HCT116 (cell line): Measurements from ENCODE around the gene NIT2. TPM values are rescaled to one million over a fixed set of nuclear protein-coding genes. Genes with fewer than 3 reads are reported as not detected.

Experiments used
- ATAC-seq: fragments of 200-7000 bp; cut with Tn5 transposase; 2 replicates; pipeline ENCODE4 v1.9.1; 2020; ENCODE audit warnings: mild to moderate bottlenecking, moderate library complexity
- BruUV-seq: library from RNA; stranded (reverse); fragments of 400-500 nt; replicated peaks from 2 replicates; lab custom pipeline; 2021; lab: Mats Ljungman, UMichigan
- CTCF ChIA-PET: fragments of 300-600 bp; sonication (Branson Sonifier 250); formaldehyde crosslinking; loops from one replicate; lab custom pipeline; 2021; ENCODE audit warnings: antibody characterized with exemption; lab: Charles Lee
- POLR2A ChIA-PET: fragments of 300-600, 350-600 bp; sonication (Branson Sonifier 250); formaldehyde crosslinking; loops from one replicate; lab custom pipeline; 2021; ENCODE audit warnings: antibody characterized with exemption; lab: Charles Lee
- RAD21 ChIA-PET, 2 experiments: fragments of 300-600 bp; sonication (Branson Sonifier 250); formaldehyde crosslinking; loops; one replicate each; lab custom pipeline; 2023; ENCODE audit warnings: low total read pairs in 2 of 2; ENCODE audit not compliant: uncharacterized antibody in 2 of 2, unreplicated experiment in 2 of 2, low non-redundant PET in 1 of 2; lab: Charles Lee
- DNase-seq: peaks from one replicate; pipeline ENCODE4 v3.0.0-alpha.2; 2010; ENCODE audit warnings: low read depth, low spot score
- H2AFZ ChIP-seq: fragments of 200-600 bp; shearing (Covaris generic), sonication (generic); 2 replicates; pipeline ENCODE4 v1.6.1; 2017; ENCODE audit warnings: low read depth, mixed run types, mixed read lengths, antibody characterized with exemption, low read length; ENCODE audit not compliant: poor library complexity, severe bottlenecking
- H3K27ac ChIP-seq: 2 replicates; pipeline ENCODE4 v1.5.1; 2012; ENCODE audit warnings: low read depth, low read length
- H3K27me3 ChIP-seq: fragments of 200-600 bp; sonication (generic); 2 replicates; pipeline ENCODE4 v1.6.1; 2016; ENCODE audit warnings: mixed run types, low read length, mixed read lengths; ENCODE audit not compliant: insufficient read depth
- H3K36me3 ChIP-seq, 2 experiments: fragments of 200-500 bp in 1 of 2; fragments of 200-600 bp in 1 of 2; sonication (Bioruptor generic) in 1 of 2; sonication (generic) in 1 of 2; 2 replicates each; pipeline versions ENCODE4 v1.5.1 to v1.6.1; 2014 to 2016; ENCODE audit warnings: low read length in 2 of 2, inconsistent platforms in 1 of 2, mixed read lengths in 1 of 2, mixed run types in 1 of 2; ENCODE audit not compliant: insufficient read depth in 2 of 2, control insufficient read depth in 1 of 2
- H3K4me1 ChIP-seq, 2 experiments: fragments of 200-600 bp in 1 of 2; sonication (generic) in 1 of 2; 2 replicates each; pipeline versions ENCODE4 v1.5.1 to v1.6.1; 2012 to 2017; ENCODE audit warnings: low read length in 2 of 2, inconsistent platforms in 1 of 2, mild to moderate bottlenecking in 1 of 2, mixed read lengths in 1 of 2, mixed run types in 1 of 2, moderate library complexity in 1 of 2; ENCODE audit not compliant: insufficient read depth in 2 of 2, control insufficient read depth in 1 of 2
- H3K4me2 ChIP-seq: fragments of 200-600 bp; sonication (generic); 2 replicates; pipeline ENCODE4 v1.6.1; 2017; ENCODE audit warnings: mixed run types, low read length, mixed read lengths
- H3K4me3 ChIP-seq, 2 experiments: fragments of 200-600 bp in 1 of 2; sonication (generic) in 1 of 2; replicated peaks in 1 of 2; 2 replicates each; pipeline ENCODE4 v1.5.1; 2011 to 2016; ENCODE audit warnings: low read length in 2 of 2, control low read depth in 1 of 2, low read depth in 1 of 2, mild to moderate bottlenecking in 1 of 2, mixed read lengths in 1 of 2, mixed run types in 1 of 2
- H3K79me2 ChIP-seq: fragments of 200-600 bp; sonication (generic); 2 replicates; pipeline ENCODE4 v1.6.1; 2017; ENCODE audit warnings: mild to moderate bottlenecking, mixed run types, low read length, moderate library complexity, mixed read lengths; ENCODE audit not compliant: insufficient read depth
- H3K9ac ChIP-seq: fragments of 200-600 bp; sonication (generic); 2 replicates; pipeline ENCODE4 v1.6.1; 2016; ENCODE audit warnings: low read length, mixed read lengths
- H3K9me2 ChIP-seq: fragments of 200-600 bp; sonication (generic), shearing (Covaris generic); 2 replicates; pipeline ENCODE4 v1.6.1; 2017; ENCODE audit warnings: mixed run types, mild to moderate bottlenecking, moderate library complexity; ENCODE audit not compliant: insufficient read depth
- H3K9me3 ChIP-seq, 2 experiments: fragments of 200-500 bp in 1 of 2; fragments of 200-600 bp in 1 of 2; sonication (Bioruptor generic) in 1 of 2; sonication (generic) in 1 of 2; 2 replicates each; pipeline ENCODE4 v1.6.1; 2014 to 2017; ENCODE audit warnings: low read length in 2 of 2, mixed read lengths in 2 of 2, inconsistent platforms in 1 of 2, low read depth in 1 of 2, mild to moderate bottlenecking in 1 of 2, mixed run types in 1 of 2, moderate library complexity in 1 of 2; ENCODE audit not compliant: control insufficient read depth in 1 of 2, insufficient read depth in 1 of 2
- H4K20me1 ChIP-seq: fragments of 200-600 bp; sonication (generic), shearing (Covaris generic); 2 replicates; pipeline ENCODE4 v1.6.1; 2017; ENCODE audit warnings: mixed run types, mild to moderate bottlenecking, moderate library complexity; ENCODE audit not compliant: insufficient read depth
- CEBPB ChIP-seq: IDR thresholded peaks from 2 replicates; pipeline ENCODE4 v1.6.1; 2012; ENCODE audit warnings: low read depth
- CTCF ChIP-seq, 3 experiments: fragments of 200-600 bp in 1 of 3; sonication (generic) in 1 of 3; IDR thresholded peaks in 2 of 3; conservative IDR thresholded peaks in 1 of 3; 2 replicates each; pipeline ENCODE4 v1.5.1; 2012 to 2017; ENCODE audit warnings: low read depth in 2 of 3, low read length in 2 of 3, antibody characterized with exemption in 1 of 3, borderline replicate concordance in 1 of 3, control low read depth in 1 of 3, mild to moderate bottlenecking in 1 of 3, mixed read lengths in 1 of 3, mixed run types in 1 of 3, moderate library complexity in 1 of 3; ENCODE audit not compliant: insufficient read depth in 1 of 3
- EGR1 ChIP-seq: IDR thresholded peaks from 2 replicates; pipeline ENCODE4 v1.6.1; 2012; ENCODE audit warnings: low read depth
- ELF1 ChIP-seq: IDR thresholded peaks from 2 replicates; pipeline ENCODE4 v1.6.1; 2012; ENCODE audit warnings: low read depth, borderline replicate concordance
- EZH2 ChIP-seq: fragments of 200-600 bp; sonication (generic); IDR thresholded peaks from 2 replicates; pipeline ENCODE4 v1.6.1; 2017; ENCODE audit warnings: antibody characterized with exemption, mixed run types
- EZH2phosphoT487 ChIP-seq: fragments of 200-600 bp; IDR thresholded peaks from 2 replicates; pipeline ENCODE4 v1.6.1; 2018; ENCODE audit warnings: antibody characterized with exemption, borderline replicate concordance
- FOSL1 ChIP-seq: IDR thresholded peaks from 2 replicates; pipeline ENCODE4 v1.6.1; 2012; ENCODE audit warnings: low read depth
- POLR2A ChIP-seq: IDR thresholded peaks from 2 replicates; pipeline ENCODE4 v1.7.0; 2011; ENCODE audit warnings: borderline replicate concordance; ENCODE audit not compliant: insufficient read depth, insufficient read length; ENCODE audit errors: extremely low read depth
- POLR2AphosphoS5 ChIP-seq: IDR thresholded peaks from 2 replicates; pipeline ENCODE4 v1.6.1; 2011; ENCODE audit warnings: mild to moderate bottlenecking, low read depth, low read length, moderate library complexity
- RAD21 ChIP-seq: IDR thresholded peaks from 2 replicates; pipeline ENCODE4 v1.6.1; 2012; ENCODE audit warnings: low read depth, mild to moderate bottlenecking
- SP1 ChIP-seq: IDR thresholded peaks from 2 replicates; pipeline ENCODE4 v1.6.1; 2012; ENCODE audit warnings: low read depth
- SRF ChIP-seq: IDR thresholded peaks from 2 replicates; pipeline ENCODE4 v1.6.1; 2012; ENCODE audit warnings: low read depth
- TCF7L2 ChIP-seq: IDR thresholded peaks from 2 replicates; pipeline ENCODE4 v1.7.0; 2011; ENCODE audit warnings: borderline replicate concordance, inconsistent platforms; ENCODE audit not compliant: insufficient read depth, insufficient read length; ENCODE audit errors: extremely low read depth
- ZFX ChIP-seq: fragments of 450-650 bp; IDR thresholded peaks from 2 replicates; pipeline ENCODE4 v1.6.1; 2017
- intact Hi-C: fragments of 100-400 bp; cut with micrococcal nuclease; formaldehyde crosslinking; loops from 2 replicates; pipeline ENCODE4 v1.10.0; 2022
- total RNA-seq: library from RNA; stranded (reverse); gene quantifications from one replicate; pipeline ENCODE4 v1.2.1, GENCODE V29; 2021; ENCODE audit not compliant: unreplicated experiment
- TF ChIP-seq, protein P1 (sequence below): IDR thresholded peaks from 2 replicates; pipeline ENCODE4 v1.6.1; 2012
- TF ChIP-seq, protein P2 (sequence below): IDR thresholded peaks from 2 replicates; pipeline ENCODE4 v1.6.1; 2012
- TF ChIP-seq, protein P3 (sequence below): IDR thresholded peaks from 2 replicates; pipeline ENCODE4 v1.6.1; 2011; ENCODE audit warnings: mild to moderate bottlenecking, low read length, moderate library complexity; ENCODE audit not compliant: insufficient replicate concordance; ENCODE audit errors: extremely low read depth
- TF ChIP-seq, protein P4 (sequence below): IDR thresholded peaks from 2 replicates; pipeline ENCODE4 v1.6.1; 2012; ENCODE audit warnings: low read depth

NIT2 gene
- total RNA-seq, 1 experiment from 2014 or later: 44.7 TPM

- peak within 1 kb of the TSS; percentile 74 for H3K9ac ChIP-seq
- peak within 1 kb of the TSS; percentile 91 for H3K4me2 ChIP-seq
- peak within 1 kb of the TSS; percentile 78 for H3K27ac ChIP-seq
- no peaks in the 10 kb centered on the region for H3K9me3 ChIP-seq
- no peaks in the 10 kb centered on the region for H3K9me2 ChIP-seq
- peak within 1 kb of the TSS; percentile 72 to 93 for H3K4me3 ChIP-seq
- RAD21 ChIA-PET: no interaction called here
- DNase-seq (peak; percentile 87), ATAC-seq (peak; percentile 95)
- intact Hi-C loops: no loop called here
- H3K79me2 ChIP-seq: peaks cover 49% of the 10 kb centered on the region
- 0 out of 2 replicates have a peak, but pooled peaks cover 3% of the 10 kb centered on the region for H4K20me1 ChIP-seq
- CTCF ChIA-PET: interaction anchor here (1.0 kb wide), 1 partner anchor 62 kb away, joined by 4 read pairs; no protein-coding TSS in a partner anchor
- POLR2A ChIA-PET: interaction anchor here (0.6 to 1.6 kb wide), 8 partner anchors 9 to 1674 kb away, joined by 3 read pairs; no protein-coding TSS in a partner anchor
- no peaks in the 10 kb centered on the region for H3K27me3 ChIP-seq
- BruUV-seq: TSS peak; percentile 82
- H3K36me3 ChIP-seq: no peaks in the 10 kb centered on the region
- H2AFZ ChIP-seq: peak within 1 kb of the TSS; percentile 64
- peaks cover 14 to 24% of the 10 kb centered on the region in 2 experiments for H3K4me1 ChIP-seq
- TF ChIP-seq, protein P1, sequence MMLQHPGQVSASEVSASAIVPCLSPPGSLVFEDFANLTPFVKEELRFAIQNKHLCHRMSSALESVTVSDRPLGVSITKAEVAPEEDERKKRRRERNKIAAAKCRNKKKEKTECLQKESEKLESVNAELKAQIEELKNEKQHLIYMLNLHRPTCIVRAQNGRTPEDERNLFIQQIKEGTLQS: no peak
- peak; percentile 25 for TF ChIP-seq TCF7L2
- peak; percentile 81; the same call in 1 of the 2 replicates for TF ChIP-seq ZFX
- TF ChIP-seq, protein P2, sequence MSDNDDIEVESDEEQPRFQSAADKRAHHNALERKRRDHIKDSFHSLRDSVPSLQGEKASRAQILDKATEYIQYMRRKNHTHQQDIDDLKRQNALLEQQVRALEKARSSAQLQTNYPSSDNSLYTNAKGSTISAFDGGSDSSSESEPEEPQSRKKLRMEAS: peak; percentile 90; the same call in 1 of the 2 replicates
- TF ChIP-seq, protein P3, sequence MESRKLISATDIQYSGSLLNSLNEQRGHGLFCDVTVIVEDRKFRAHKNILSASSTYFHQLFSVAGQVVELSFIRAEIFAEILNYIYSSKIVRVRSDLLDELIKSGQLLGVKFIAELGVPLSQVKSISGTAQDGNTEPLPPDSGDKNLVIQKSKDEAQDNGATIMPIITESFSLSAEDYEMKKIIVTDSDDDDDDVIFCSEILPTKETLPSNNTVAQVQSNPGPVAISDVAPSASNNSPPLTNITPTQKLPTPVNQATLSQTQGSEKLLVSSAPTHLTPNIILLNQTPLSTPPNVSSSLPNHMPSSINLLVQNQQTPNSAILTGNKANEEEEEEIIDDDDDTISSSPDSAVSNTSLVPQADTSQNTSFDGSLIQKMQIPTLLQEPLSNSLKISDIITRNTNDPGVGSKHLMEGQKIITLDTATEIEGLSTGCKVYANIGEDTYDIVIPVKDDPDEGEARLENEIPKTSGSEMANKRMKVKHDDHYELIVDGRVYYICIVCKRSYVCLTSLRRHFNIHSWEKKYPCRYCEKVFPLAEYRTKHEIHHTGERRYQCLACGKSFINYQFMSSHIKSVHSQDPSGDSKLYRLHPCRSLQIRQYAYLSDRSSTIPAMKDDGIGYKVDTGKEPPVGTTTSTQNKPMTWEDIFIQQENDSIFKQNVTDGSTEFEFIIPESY: no peak
- 0 out of 2 replicates have a peak, but pooled peaks have one; percentile 45 for TF ChIP-seq SRF
- TF ChIP-seq FOSL1: no peak
- TF ChIP-seq POLR2A: peak; percentile 63
- TF ChIP-seq EGR1: peak; percentile 100
- peak; percentile 63 for TF ChIP-seq ELF1
- TF ChIP-seq, protein P4, sequence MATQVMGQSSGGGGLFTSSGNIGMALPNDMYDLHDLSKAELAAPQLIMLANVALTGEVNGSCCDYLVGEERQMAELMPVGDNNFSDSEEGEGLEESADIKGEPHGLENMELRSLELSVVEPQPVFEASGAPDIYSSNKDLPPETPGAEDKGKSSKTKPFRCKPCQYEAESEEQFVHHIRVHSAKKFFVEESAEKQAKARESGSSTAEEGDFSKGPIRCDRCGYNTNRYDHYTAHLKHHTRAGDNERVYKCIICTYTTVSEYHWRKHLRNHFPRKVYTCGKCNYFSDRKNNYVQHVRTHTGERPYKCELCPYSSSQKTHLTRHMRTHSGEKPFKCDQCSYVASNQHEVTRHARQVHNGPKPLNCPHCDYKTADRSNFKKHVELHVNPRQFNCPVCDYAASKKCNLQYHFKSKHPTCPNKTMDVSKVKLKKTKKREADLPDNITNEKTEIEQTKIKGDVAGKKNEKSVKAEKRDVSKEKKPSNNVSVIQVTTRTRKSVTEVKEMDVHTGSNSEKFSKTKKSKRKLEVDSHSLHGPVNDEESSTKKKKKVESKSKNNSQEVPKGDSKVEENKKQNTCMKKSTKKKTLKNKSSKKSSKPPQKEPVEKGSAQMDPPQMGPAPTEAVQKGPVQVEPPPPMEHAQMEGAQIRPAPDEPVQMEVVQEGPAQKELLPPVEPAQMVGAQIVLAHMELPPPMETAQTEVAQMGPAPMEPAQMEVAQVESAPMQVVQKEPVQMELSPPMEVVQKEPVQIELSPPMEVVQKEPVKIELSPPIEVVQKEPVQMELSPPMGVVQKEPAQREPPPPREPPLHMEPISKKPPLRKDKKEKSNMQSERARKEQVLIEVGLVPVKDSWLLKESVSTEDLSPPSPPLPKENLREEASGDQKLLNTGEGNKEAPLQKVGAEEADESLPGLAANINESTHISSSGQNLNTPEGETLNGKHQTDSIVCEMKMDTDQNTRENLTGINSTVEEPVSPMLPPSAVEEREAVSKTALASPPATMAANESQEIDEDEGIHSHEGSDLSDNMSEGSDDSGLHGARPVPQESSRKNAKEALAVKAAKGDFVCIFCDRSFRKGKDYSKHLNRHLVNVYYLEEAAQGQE: no peak
- TF ChIP-seq RAD21: no peak
- TF ChIP-seq EZH2: no peak
- TF ChIP-seq EZH2phosphoT487: no peak
- no peak for TF ChIP-seq CEBPB
- no peak for TF ChIP-seq CTCF (IDR thresholded peaks at IDR 0.05 in 2 of 3, conservative IDR thresholded peaks at IDR 0.05 in 1 of 3; ENCODE audit: borderline replicate concordance in 1 of 3, insufficient read depth in 1 of 3, low read depth in 2 of 3, low read length in 2 of 3)
- peak; percentile 90 for TF ChIP-seq POLR2AphosphoS5
- TF ChIP-seq SP1: peak; percentile 51; the same call in 1 of the 2 replicates
Measured at GRCh38 chr3:100400780-100401673, 66.5 kb downstream of the NIT2 start, which contains the start of the genes LNP1 and TOMM70. Gene LNP1, plus strand, starts transcription at chr3:100401539. Its CDS starts 28,191 bp downstream, at chr3:100429730. Gene TOMM70, minus strand, starts transcription at chr3:100401089. Its CDS starts 140 bp downstream, at chr3:100400949.
